Measurements from ENCODE around the gene NHSL2. TPM values are rescaled to one million over a fixed set of nuclear protein-coding genes. Genes with fewer than 3 reads are reported as not detected.
"Not testable (repeated sequence)": the region's sequence is repeated elsewhere in the genome, so short reads cannot be mapped to it uniquely, and the experiment has no call there.

NHSL2 gene
- total RNA-seq, 1 donor from 2014 or later: 3.8 TPM

GRCh38 chrX:71872542-71873458 is 37.8 kb upstream of the NHSL2 start:
- H3K9me3 ChIP-seq (replicated peaks): no peaks in the 10 kb centered on the region
- TF ChIP-seq CTCF (IDR thresholded peaks at IDR 0.05; ENCODE audit: borderline replicate concordance): no peak
- no peaks in the 10 kb centered on the region for H3K36me3 ChIP-seq
- no peak overlapping the region for H3K27ac ChIP-seq (replicated peaks)
- peaks cover 12% of the 10 kb centered on the region for H3K27me3 ChIP-seq (ENCODE audit: low read depth)
- intact Hi-C loops (cut with micrococcal nuclease): no loop called here
- DNase-seq: no peak
- no peak overlapping the region for H3K4me3 ChIP-seq
- H3K4me1 ChIP-seq: no peaks in the 10 kb centered on the region

GRCh38 chrX:71873459-71873833 is 37.2 kb upstream of the NHSL2 start:
- Histone ChIP-seq H3K27me3 (ENCODE audit: low read depth) (peaks cover 7% of the 10 kb centered on the region), H3K4me1 (no peaks in the 10 kb centered on the region), H3K36me3 (no peaks in the 10 kb centered on the region), H3K4me3 (no peak overlapping the region), H3K9me3 (replicated peaks) (no peaks in the 10 kb centered on the region), H3K27ac (replicated peaks) (no peak overlapping the region)
- no peak for DNase-seq
- no peak for TF ChIP-seq CTCF (IDR thresholded peaks at IDR 0.05; ENCODE audit: borderline replicate concordance)
- intact Hi-C loops (cut with micrococcal nuclease): no loop called here

- not testable (repeated sequence) for H3K36me3 ChIP-seq; H3K27ac ChIP-seq (replicated peaks)
Measured at GRCh38 chrX:71876841-71877240, 33.8 kb upstream of the NHSL2 start.

GRCh38 chrX:71885099-71885498 is 25.5 kb upstream of the NHSL2 start:
- Histone ChIP-seq H3K9me3 (replicated peaks) (no peaks in the 10 kb centered on the region), H3K27me3 (ENCODE audit: low read depth) (no peaks in the 10 kb centered on the region), H3K36me3 (no peaks in the 10 kb centered on the region), H3K4me1 (no peaks in the 10 kb centered on the region), H3K27ac (replicated peaks) (no peak overlapping the region), H3K4me3 (no peak overlapping the region)
- intact Hi-C loops (cut with micrococcal nuclease): no loop called here
- no peak for DNase-seq
- TF ChIP-seq CTCF (IDR thresholded peaks at IDR 0.05; ENCODE audit: borderline replicate concordance): no peak

More at GRCh38 chrX:71876841-71877240, 33.8 kb upstream of the NHSL2 start:
- intact Hi-C loops (cut with micrococcal nuclease); H3K4me1 ChIP-seq; DNase-seq; H3K27me3 ChIP-seq (ENCODE audit: low read depth); H3K4me3 ChIP-seq; H3K9me3 ChIP-seq (replicated peaks): not testable (repeated sequence)

- Histone ChIP-seq H3K36me3 (no peaks in the 10 kb centered on the region), H3K27ac (replicated peaks) (no peak overlapping the region), H3K4me1 (no peaks in the 10 kb centered on the region), H3K27me3 (ENCODE audit: low read depth) (no peaks in the 10 kb centered on the region), H3K9me3 (replicated peaks) (no peaks in the 10 kb centered on the region), H3K4me3 (no peak overlapping the region)
- intact Hi-C loops (cut with micrococcal nuclease): no loop called here
- DNase-seq: no peak
- TF ChIP-seq CTCF (IDR thresholded peaks at IDR 0.05; ENCODE audit: borderline replicate concordance): no peak
Measured at GRCh38 chrX:71895607-71896006, 15.0 kb upstream of the NHSL2 start.

GRCh38 chrX:71906144-71906543 is 4.5 kb upstream of the NHSL2 start:
- H3K36me3 ChIP-seq: no peaks in the 10 kb centered on the region
- no peak for TF ChIP-seq CTCF (IDR thresholded peaks at IDR 0.05; ENCODE audit: borderline replicate concordance)
- H3K4me1 ChIP-seq: peaks cover 3% of the 10 kb centered on the region
- no peaks in the 10 kb centered on the region for H3K9me3 ChIP-seq (replicated peaks)
- DNase-seq: no peak
- H3K27ac ChIP-seq (replicated peaks): no peak overlapping the region
- H3K27me3 ChIP-seq (ENCODE audit: low read depth): peaks cover 37% of the 10 kb centered on the region
- intact Hi-C loops (cut with micrococcal nuclease): loop anchor here (10.0 kb wide), 1 partner anchor 229 kb away; the partner anchor contains the start of gene RTL5
- no peak overlapping the region for H3K4me3 ChIP-seq

All from left ventricle myocardium inferior (tissue), 1 donor.